ENCODE results near the gene OMP.
A peak's percentile ranks its signal among the peaks of the same experiment; 100 is the strongest.

OMP gene

DNA sequence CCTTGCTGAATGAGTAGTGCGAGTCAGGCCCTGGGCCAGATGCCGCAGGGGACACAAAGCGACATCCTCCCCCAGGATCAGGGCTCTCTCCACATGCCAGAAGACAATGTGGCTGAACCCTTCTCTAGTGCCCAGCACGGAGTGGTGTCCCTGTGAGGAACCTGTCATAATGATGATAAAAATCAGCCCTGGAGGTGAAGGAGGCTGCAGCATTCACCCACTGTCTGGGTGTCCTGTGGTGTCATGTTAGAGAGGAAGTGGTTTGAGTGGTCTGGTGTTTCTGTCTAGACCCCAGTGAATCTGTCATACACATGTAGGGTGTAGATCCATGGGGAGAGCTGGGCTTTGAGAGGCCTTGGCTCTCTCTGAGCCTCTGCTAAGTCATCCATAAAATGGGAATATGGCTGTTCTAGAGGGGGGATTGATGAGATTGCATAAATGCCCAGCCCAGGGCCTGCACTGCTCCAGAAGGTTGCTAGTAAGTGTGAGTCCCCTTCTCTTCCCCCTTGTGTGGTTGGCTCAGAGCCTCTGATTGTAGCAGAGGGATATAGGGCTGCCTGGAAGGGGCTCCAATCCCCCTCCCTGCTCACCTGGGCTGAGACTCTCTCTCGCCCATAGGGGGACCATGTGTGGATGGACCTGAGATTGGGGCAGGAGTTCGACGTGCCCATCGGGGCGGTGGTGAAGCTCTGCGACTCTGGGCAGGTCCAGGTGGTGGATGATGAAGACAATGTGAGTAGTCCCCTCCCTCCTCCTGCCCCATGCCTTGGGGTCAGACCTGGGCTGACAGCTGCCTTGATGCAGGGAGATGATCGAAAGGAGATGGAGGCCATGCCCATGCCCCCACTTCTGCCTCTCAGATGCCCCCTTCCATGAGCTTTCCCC lies 39.7 kb downstream of the OMP start:
- DNase-seq = no peak

DNA sequence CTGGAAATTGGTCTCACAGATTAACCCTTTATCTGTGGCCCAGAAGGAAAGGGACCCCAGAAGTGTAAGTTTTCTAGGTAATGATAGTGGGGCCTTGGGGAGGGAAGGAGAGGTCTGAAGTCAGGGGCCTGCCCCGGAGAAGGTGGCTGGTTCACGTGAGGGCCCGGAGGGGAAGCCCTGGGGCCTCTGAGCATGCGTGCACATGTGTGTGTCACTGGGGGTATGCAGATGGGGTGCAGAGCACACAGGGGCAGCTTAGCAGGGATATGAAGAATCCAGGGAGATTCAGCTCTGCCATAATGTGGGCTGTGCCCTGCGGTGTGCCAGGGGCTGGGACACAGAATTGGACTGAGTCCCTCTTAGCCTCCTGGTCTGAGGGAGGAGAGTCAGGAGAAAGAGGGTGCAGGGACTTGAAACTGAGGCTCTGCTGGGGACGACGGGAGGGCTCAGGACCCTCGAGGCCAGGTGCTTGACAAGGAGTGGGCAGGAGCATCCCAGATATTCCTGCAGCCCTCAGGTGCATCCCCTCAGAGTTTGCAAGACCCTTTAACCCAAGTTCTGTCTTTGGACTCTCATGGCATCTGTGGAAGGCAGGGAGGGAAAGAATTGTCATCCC lies 40.9 kb downstream of the OMP start:
- DNase-seq = no peak

GRCh38 chr11:77144196-77144856 lies 41.7 kb downstream of the OMP start:
- DNase-seq = no peak

- DNase-seq = no peak
Measured at GRCh38 chr11:77144857-77145428, 42.3 kb downstream of the OMP start.

- no peak for DNase-seq
Measured at GRCh38 chr11:77146261-77147035, 43.8 kb downstream of the OMP start.

- DNase-seq = no peak
Measured at GRCh38 chr11:77147036-77147315, 44.3 kb downstream of the OMP start.

DNA sequence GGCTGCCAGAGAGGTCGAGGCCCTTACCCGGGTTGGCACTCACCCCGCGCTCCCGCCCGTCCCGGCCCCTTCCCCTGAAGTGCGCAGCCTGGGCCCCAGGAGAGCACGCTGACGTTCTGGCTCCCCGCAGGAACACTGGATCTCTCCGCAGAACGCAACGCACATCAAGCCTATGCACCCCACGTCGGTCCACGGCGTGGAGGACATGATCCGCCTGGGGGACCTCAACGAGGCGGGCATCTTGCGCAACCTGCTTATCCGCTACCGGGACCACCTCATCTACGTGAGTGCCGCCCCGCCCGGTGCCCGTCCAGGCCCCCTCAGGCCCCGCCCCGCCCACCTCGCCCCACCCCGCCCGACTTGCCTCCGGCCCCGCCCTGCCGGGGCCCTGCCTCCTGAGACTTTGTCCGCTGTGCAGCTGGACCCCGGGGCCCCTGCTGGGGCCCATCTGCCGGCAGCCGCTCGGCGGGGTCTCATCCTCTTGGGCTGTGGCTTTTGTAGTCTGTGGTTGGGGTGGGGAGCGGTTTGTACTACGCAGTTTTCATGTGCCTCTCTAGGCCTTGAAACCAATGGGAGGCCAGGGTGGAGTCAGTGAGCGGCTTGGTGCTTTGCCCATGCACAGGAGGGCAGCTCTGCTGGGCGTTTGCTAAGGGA lies 45.2 kb downstream of the OMP start:
- peak; percentile 23 for DNase-seq

- no peak for DNase-seq
Measured at GRCh38 chr11:77148963-77149715, 46.5 kb downstream of the OMP start.

DNA sequence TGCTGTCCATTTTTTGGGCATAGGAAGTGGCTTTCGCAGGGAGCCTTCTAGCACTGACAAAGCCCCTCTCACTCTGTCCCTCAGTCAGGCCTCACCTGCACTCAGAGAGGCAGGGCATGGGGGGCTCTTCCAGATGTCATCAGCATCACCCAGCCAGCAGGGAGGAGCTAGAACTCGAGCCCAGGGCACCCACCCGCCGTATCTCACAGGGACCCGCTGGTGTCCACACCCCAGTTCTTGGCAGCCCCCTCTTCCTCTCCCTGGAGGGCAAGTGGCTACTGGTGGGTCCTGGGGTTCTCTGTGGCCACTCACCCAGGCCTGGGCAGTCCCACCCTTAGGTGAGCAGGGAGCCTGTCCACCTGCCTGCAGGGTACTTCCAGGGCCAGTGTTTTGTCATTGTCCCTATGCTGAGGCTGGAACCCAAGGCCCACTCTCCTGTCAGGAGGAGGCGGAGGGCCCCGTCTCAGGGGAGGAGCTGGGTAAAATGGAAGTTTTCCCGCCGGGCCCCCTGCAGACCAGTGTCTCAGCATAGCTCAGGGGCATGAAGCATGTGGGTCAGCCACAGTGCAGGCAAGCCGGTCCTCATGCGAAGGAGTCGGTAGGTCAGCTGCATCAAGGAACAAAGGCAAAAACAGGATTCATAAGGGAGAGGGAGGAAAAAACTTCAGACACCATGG lies 47.2 kb downstream of the OMP start:
- no peak for DNase-seq

- no peak for DNase-seq
Measured at GRCh38 chr11:77150836-77151235, 48.2 kb downstream of the OMP start.

GRCh38 chr11:77151804-77152509 lies 49.3 kb downstream of the OMP start:
- peak; percentile 27 for DNase-seq

DNA sequence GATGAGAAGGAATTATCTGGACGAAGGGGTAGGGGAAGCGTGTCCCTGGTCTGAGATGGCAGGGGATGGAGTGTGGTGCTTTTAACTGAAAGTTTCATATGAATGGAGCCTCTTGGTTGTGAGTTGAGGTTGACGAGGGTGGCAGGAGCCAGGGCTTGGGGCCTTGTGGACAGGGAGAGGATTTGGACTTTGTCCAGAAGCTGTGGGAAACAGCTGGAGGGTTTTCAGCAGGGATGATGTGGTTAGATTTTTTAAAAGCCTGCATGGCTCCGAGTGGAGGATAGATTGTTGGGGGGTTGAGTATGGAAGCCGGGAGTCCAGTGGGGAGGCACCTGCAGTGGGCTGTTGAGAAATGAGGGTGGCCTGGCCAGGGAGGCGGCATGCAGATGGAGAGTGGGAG lies 50.2 kb downstream of the OMP start:
- DNase-seq = peak; percentile 26

All from fibroblast of skin of scalp (primary cell).